OCI-LY3 (cell line): ENCODE results near the gene FGD5.

Experiments
- H2AFZ ChIP-seq: fragments of 200-600, 300-600 bp; shearing (Covaris generic); 2 replicates; pipeline ENCODE4 v1.6.0; 2014; ENCODE audit warnings: antibody characterized with exemption, low read depth, low read length
- H3K27ac ChIP-seq: fragments of 200-600, 300-600 bp; sonication (generic); 2 replicates; pipeline ENCODE4 v1.5.1; 2014; ENCODE audit warnings: mild to moderate bottlenecking, low read length, moderate library complexity, mixed read lengths
- H3K27me3 ChIP-seq: fragments of 200-600, 300-600 bp; sonication (generic); 2 replicates; pipeline ENCODE4 v1.6.1; 2014; ENCODE audit warnings: low read depth, low read length, mixed read lengths
- H3K36me3 ChIP-seq: fragments of 200-600, 300-600 bp; sonication (generic); replicated peaks from 2 replicates; pipeline ENCODE3; 2014; ENCODE audit warnings: low read depth, low read length, mixed read lengths
- H3K4me1 ChIP-seq: fragments of 300-600, 200-600 bp; sonication (generic); 2 replicates; pipeline ENCODE4 v1.6.1; 2014; ENCODE audit warnings: low read length, mixed read lengths
- H3K4me2 ChIP-seq: fragments of 200-600, 300-600 bp; sonication (generic); 2 replicates; pipeline ENCODE4 v1.6.1; 2014; ENCODE audit warnings: low read length, mixed read lengths
- H3K4me3 ChIP-seq: fragments of 300-600, 200-600 bp; sonication (generic); 2 replicates; pipeline ENCODE4 v1.5.1; 2014; ENCODE audit warnings: antibody characterized with exemption, mild to moderate bottlenecking, low read length, moderate library complexity
- H3K79me2 ChIP-seq: fragments of 300-600, 200-600 bp; shearing (Covaris generic); 2 replicates; pipeline ENCODE4 v1.6.1; 2014; ENCODE audit warnings: mild to moderate bottlenecking, low read length, mixed read lengths
- H3K9ac ChIP-seq: fragments of 300-600, 200-600 bp; shearing (Covaris generic); 2 replicates; pipeline ENCODE4 v1.6.0; 2014; ENCODE audit warnings: mild to moderate bottlenecking, low read length, moderate library complexity
- H3K9me3 ChIP-seq: fragments of 200-600, 300-600 bp; shearing (Covaris generic); 2 replicates; pipeline ENCODE4 v1.6.1; 2014; ENCODE audit warnings: low read length, mixed read lengths; ENCODE audit not compliant: insufficient read depth
- H4K20me1 ChIP-seq: fragments of 200-600, 300-600 bp; sonication (generic); 2 replicates; pipeline ENCODE4 v1.6.1; 2016; ENCODE audit warnings: low read length, mixed read lengths; ENCODE audit not compliant: insufficient read depth
- EZH2phosphoT487 ChIP-seq: fragments of 200-600 bp; shearing (Covaris generic); IDR thresholded peaks from 2 replicates; pipeline ENCODE4 v1.6.1; 2018; ENCODE audit warnings: antibody characterized with exemption, mixed run types, low read depth
- TF ChIP-seq, protein P1 (sequence below): fragments of 200-600, 300-600 bp; sonication (generic); IDR thresholded peaks from 2 replicates; pipeline ENCODE4 v1.5.1; 2014; ENCODE audit warnings: antibody characterized with exemption, low read length, low read depth

The FGD5 gene

DNA sequence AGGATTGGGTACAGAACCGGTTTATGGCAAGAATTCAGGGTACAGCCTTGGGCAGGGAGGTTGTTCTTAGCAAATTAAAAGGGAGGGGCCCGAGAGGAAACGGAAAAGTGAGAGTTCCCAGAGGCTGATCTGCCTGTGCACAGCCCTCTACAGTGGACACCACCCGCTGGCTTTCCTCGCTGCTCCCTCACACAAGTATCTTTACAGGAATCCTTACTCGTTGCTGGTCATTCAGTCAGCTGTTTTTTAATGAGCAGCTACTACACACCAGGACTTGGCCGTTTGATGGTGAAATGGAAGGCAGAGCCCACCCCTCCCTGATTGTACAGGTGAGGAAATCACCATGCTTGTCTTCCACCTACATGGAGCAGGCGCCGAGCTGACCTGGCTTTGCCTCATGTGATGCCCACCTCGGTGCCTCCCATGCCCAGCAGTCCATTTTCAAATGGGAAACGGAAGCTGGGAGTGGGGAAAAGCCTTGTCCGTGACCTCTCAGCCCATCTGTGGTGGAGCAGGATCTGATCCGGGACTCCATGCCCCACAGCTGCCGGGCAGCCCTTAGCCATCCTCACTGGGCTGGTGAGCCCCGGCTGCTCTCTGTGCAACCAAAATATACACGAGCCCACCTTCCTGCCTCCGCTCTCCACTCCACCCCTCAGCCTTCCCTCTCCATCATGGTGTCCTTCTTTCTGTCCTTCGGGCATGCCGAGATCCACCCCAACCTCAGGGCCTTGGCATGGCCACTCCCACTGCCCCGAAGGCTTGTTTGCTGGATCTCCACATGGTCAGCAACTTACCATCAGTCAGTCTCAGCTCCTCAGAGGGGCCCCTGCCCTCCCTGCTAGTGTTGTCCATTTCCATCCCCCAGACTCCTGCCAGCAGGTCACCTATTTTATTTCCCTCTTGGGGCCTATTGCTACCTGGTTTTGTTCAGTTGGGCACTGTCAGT lies 33.3 kb upstream of the FGD5 start:
- Histone ChIP-seq H3K4me1 (no peaks in the 10 kb centered on the region), H3K27me3 (peaks cover 17% of the 10 kb centered on the region; the same call in 1 of the 2 replicates), H3K4me3 (no peak overlapping the region), H3K27ac (no peak overlapping the region), H4K20me1 (no peaks in the 10 kb centered on the region), H3K4me2 (no peak overlapping the region), H3K9me3 (no peaks in the 10 kb centered on the region), H3K9ac (no peak overlapping the region), H3K36me3 (no peaks in the 10 kb centered on the region), H3K79me2 (no peaks in the 10 kb centered on the region), H2AFZ (no peak overlapping the region)
- TF ChIP-seq, protein P1, sequence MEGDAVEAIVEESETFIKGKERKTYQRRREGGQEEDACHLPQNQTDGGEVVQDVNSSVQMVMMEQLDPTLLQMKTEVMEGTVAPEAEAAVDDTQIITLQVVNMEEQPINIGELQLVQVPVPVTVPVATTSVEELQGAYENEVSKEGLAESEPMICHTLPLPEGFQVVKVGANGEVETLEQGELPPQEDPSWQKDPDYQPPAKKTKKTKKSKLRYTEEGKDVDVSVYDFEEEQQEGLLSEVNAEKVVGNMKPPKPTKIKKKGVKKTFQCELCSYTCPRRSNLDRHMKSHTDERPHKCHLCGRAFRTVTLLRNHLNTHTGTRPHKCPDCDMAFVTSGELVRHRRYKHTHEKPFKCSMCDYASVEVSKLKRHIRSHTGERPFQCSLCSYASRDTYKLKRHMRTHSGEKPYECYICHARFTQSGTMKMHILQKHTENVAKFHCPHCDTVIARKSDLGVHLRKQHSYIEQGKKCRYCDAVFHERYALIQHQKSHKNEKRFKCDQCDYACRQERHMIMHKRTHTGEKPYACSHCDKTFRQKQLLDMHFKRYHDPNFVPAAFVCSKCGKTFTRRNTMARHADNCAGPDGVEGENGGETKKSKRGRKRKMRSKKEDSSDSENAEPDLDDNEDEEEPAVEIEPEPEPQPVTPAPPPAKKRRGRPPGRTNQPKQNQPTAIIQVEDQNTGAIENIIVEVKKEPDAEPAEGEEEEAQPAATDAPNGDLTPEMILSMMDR: no peak
- TF ChIP-seq EZH2phosphoT487: no peak

DNA sequence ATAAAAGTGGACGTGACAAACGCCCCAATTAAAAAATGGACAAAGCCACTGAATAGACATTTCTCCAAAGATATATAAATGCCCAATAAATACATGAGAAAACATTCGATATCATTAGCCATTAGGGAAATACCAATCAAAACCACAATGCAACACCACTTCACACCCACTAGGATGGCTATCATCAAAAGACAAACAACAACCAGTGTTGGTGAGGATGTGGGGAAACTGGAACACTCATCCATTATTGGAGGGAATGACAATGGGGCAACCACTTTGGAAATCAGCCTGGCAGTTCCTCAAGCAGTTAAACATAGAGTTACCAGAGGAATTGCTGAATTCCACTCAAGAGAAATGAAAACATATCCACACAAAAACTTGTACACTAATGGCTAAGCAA lies 32.4 kb upstream of the FGD5 start:
- Histone ChIP-seq H3K4me3 (no peak overlapping the region), H2AFZ (no peak overlapping the region), H3K79me2 (no peaks in the 10 kb centered on the region), H4K20me1 (no peaks in the 10 kb centered on the region), H3K4me1 (no peaks in the 10 kb centered on the region), H3K9ac (no peak overlapping the region), H3K4me2 (no peak overlapping the region), H3K36me3 (no peaks in the 10 kb centered on the region), H3K27ac (no peak overlapping the region), H3K9me3 (no peaks in the 10 kb centered on the region), H3K27me3 (peaks cover 17% of the 10 kb centered on the region; the same call in 1 of the 2 replicates)
- TF ChIP-seq, protein P1: no peak
- TF ChIP-seq EZH2phosphoT487: no peak

DNA sequence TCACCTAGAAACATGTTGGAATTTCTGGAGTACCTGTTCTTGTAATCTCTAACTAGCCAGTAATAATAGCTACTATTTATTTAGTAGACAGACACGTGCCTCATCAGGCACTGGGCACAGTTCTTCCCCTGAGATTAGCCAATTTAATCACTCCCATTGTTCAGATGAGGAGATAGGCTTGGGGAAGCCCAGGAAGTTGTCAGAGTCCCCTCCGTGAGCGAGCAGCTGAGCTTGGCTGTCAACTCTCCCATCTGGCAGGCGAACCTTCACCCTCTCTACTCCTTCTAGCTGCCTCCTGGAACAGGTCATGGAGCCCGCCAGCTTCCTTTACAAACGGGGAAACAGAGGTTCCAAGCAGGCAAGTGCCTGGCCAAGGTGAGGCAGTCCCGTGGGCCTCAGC lies 31.1 kb upstream of the FGD5 start:
- Histone ChIP-seq H4K20me1 (no peaks in the 10 kb centered on the region), H3K27ac (no peak overlapping the region), H3K4me2 (no peak overlapping the region), H3K36me3 (no peaks in the 10 kb centered on the region), H3K4me1 (no peaks in the 10 kb centered on the region), H3K9me3 (no peaks in the 10 kb centered on the region), H2AFZ (no peak overlapping the region), H3K79me2 (no peaks in the 10 kb centered on the region), H3K9ac (no peak overlapping the region), H3K4me3 (no peak overlapping the region), H3K27me3 (peaks cover 25% of the 10 kb centered on the region)
- TF ChIP-seq, protein P1: no peak
- no peak for TF ChIP-seq EZH2phosphoT487

DNA sequence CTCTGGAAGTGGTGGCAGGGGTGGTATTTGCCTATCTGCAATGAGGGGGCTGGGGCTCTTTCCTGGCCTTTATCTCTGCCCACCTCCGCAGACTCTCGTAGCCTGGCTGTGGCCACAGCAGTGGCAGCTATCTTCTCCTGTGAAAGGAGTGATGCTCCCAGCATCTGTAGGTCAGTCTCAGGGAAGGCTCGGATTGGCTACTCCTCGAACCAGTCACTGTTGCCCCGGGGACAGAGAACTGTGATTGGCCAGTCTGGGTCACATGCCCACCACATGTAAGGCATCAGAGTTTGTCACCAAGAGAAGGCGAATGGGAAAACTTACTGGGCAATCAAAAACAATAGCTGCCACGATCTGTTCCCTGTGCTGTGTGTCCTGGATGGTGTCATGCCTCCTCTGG lies 30.1 kb upstream of the FGD5 start:
- H2AFZ ChIP-seq: no peak overlapping the region
- H3K4me1 ChIP-seq: no peaks in the 10 kb centered on the region
- no peak overlapping the region for H3K4me2 ChIP-seq
- H3K9me3 ChIP-seq: no peaks in the 10 kb centered on the region
- H4K20me1 ChIP-seq: no peaks in the 10 kb centered on the region
- TF ChIP-seq EZH2phosphoT487: no peak
- TF ChIP-seq, protein P1: no peak
- no peaks in the 10 kb centered on the region for H3K79me2 ChIP-seq
- H3K36me3 ChIP-seq: no peaks in the 10 kb centered on the region
- H3K9ac ChIP-seq: no peak overlapping the region
- no peak overlapping the region for H3K4me3 ChIP-seq
- peaks cover 34% of the 10 kb centered on the region for H3K27me3 ChIP-seq
- H3K27ac ChIP-seq: no peak overlapping the region
